ENCODE measurements around the gene CCL11. TPM values are rescaled to one million over a fixed set of nuclear protein-coding genes. Genes with fewer than 3 reads are reported as not detected.

CCL11 gene
- total RNA-seq, 2 experiments from 2014 or later = not detected

- TF ChIP-seq EZH2phosphoT487 (IDR thresholded peaks at IDR 0.05; ENCODE audit: borderline replicate concordance, low read depth, low read length) = no peak
- TF ChIP-seq, protein P1, sequence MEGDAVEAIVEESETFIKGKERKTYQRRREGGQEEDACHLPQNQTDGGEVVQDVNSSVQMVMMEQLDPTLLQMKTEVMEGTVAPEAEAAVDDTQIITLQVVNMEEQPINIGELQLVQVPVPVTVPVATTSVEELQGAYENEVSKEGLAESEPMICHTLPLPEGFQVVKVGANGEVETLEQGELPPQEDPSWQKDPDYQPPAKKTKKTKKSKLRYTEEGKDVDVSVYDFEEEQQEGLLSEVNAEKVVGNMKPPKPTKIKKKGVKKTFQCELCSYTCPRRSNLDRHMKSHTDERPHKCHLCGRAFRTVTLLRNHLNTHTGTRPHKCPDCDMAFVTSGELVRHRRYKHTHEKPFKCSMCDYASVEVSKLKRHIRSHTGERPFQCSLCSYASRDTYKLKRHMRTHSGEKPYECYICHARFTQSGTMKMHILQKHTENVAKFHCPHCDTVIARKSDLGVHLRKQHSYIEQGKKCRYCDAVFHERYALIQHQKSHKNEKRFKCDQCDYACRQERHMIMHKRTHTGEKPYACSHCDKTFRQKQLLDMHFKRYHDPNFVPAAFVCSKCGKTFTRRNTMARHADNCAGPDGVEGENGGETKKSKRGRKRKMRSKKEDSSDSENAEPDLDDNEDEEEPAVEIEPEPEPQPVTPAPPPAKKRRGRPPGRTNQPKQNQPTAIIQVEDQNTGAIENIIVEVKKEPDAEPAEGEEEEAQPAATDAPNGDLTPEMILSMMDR (conservative IDR thresholded peaks at IDR 0.05; ENCODE audit: low read length) = no peak
- Histone ChIP-seq H3K79me2 (ENCODE audit: insufficient read depth, low read depth, low read length) (no peaks in the 10 kb centered on the region), H3K4me2 (ENCODE audit: low read length) (no peak overlapping the region), H4K20me1 (ENCODE audit: insufficient read depth, low read length) (no peaks in the 10 kb centered on the region), H3K27ac (ENCODE audit: low read depth, low read length, poor library complexity, severe bottlenecking) (no peak overlapping the region), H3K4me3 (ENCODE audit: low read depth, low read length, poor library complexity, severe bottlenecking) (no peak overlapping the region), H3K9me2 (ENCODE audit: insufficient read depth, low read length) (no peaks in the 10 kb centered on the region), H3K9me3 (ENCODE audit: low read length) (no peaks in the 10 kb centered on the region), H3K36me3 (ENCODE audit: insufficient read depth, low read length) (no peaks in the 10 kb centered on the region), H2AFZ (ENCODE audit: low read length) (no peak overlapping the region), H3K4me1 (ENCODE audit: insufficient read depth, low read length, poor library complexity, severe bottlenecking) (no peaks in the 10 kb centered on the region)
- DNase-seq (ENCODE audit: low spot score) = no peak
- ChIA-PET CTCF (ENCODE audit: unreplicated experiment) (no interaction called here), POLR2A (interaction anchor here (0.6 kb wide), 1 partner anchor 1642 kb away, joined by 3 read pairs; no protein-coding TSS in a partner anchor)
- intact Hi-C loops (cut with micrococcal nuclease; ENCODE audit: unreplicated experiment) = no loop called here
- no TSS peak for BruUV-seq (replicated peaks)
Measured at GRCh38 chr17:34257299-34257985, 28.1 kb upstream of the CCL11 start.

- H3K4me3 ChIP-seq (ENCODE audit: low read depth, low read length, poor library complexity, severe bottlenecking) = no peak overlapping the region
- intact Hi-C loops (cut with micrococcal nuclease; ENCODE audit: unreplicated experiment) = no loop called here
- H3K79me2 ChIP-seq (ENCODE audit: insufficient read depth, low read depth, low read length) = no peaks in the 10 kb centered on the region
- no peak overlapping the region for H3K4me2 ChIP-seq (ENCODE audit: low read length)
- ChIA-PET CTCF (ENCODE audit: unreplicated experiment) (no interaction called here), POLR2A (no interaction called here)
- H3K4me1 ChIP-seq (ENCODE audit: insufficient read depth, low read length, poor library complexity, severe bottlenecking) = no peaks in the 10 kb centered on the region
- no peaks in the 10 kb centered on the region for H3K36me3 ChIP-seq (ENCODE audit: insufficient read depth, low read length)
- H4K20me1 ChIP-seq (ENCODE audit: insufficient read depth, low read length) = no peaks in the 10 kb centered on the region
- H3K9me2 ChIP-seq (ENCODE audit: insufficient read depth, low read length) = no peaks in the 10 kb centered on the region
- H2AFZ ChIP-seq (ENCODE audit: low read length) = no peak overlapping the region
- BruUV-seq (replicated peaks) = no TSS peak
- TF ChIP-seq, protein P1 (conservative IDR thresholded peaks at IDR 0.05; ENCODE audit: low read length) = no peak
- no peak for TF ChIP-seq EZH2phosphoT487 (IDR thresholded peaks at IDR 0.05; ENCODE audit: borderline replicate concordance, low read depth, low read length)
- DNase-seq (ENCODE audit: low spot score) = no peak
- H3K9me3 ChIP-seq (ENCODE audit: low read length) = no peaks in the 10 kb centered on the region
- H3K27ac ChIP-seq (ENCODE audit: low read depth, low read length, poor library complexity, severe bottlenecking) = no peak overlapping the region
Measured at GRCh38 chr17:34257986-34258326, 27.6 kb upstream of the CCL11 start.

GRCh38 chr17:34259146-34259545 lies 26.4 kb upstream of the CCL11 start:
- intact Hi-C loops (cut with micrococcal nuclease; ENCODE audit: unreplicated experiment) = no loop called here
- no peak overlapping the region for H2AFZ ChIP-seq (ENCODE audit: low read length)
- H3K36me3 ChIP-seq (ENCODE audit: insufficient read depth, low read length) = no peaks in the 10 kb centered on the region
- no peaks in the 10 kb centered on the region for H4K20me1 ChIP-seq (ENCODE audit: insufficient read depth, low read length)
- no peak for DNase-seq (ENCODE audit: low spot score)
- no peak for TF ChIP-seq EZH2phosphoT487 (IDR thresholded peaks at IDR 0.05; ENCODE audit: borderline replicate concordance, low read depth, low read length)
- TF ChIP-seq, protein P1 (conservative IDR thresholded peaks at IDR 0.05; ENCODE audit: low read length) = no peak
- H3K79me2 ChIP-seq (ENCODE audit: insufficient read depth, low read depth, low read length) = no peaks in the 10 kb centered on the region
- ChIA-PET CTCF (ENCODE audit: unreplicated experiment) (no interaction called here), POLR2A (no interaction called here)
- H3K9me2 ChIP-seq (ENCODE audit: insufficient read depth, low read length) = no peaks in the 10 kb centered on the region
- no peaks in the 10 kb centered on the region for H3K4me1 ChIP-seq (ENCODE audit: insufficient read depth, low read length, poor library complexity, severe bottlenecking)
- H3K27ac ChIP-seq (ENCODE audit: low read depth, low read length, poor library complexity, severe bottlenecking) = no peak overlapping the region
- no peak overlapping the region for H3K4me2 ChIP-seq (ENCODE audit: low read length)
- H3K4me3 ChIP-seq (ENCODE audit: low read depth, low read length, poor library complexity, severe bottlenecking) = no peak overlapping the region
- no peaks in the 10 kb centered on the region for H3K9me3 ChIP-seq (ENCODE audit: low read length)
- BruUV-seq (replicated peaks) = no TSS peak
